ENCODE measurements around the gene MAN2A1. TPM values are rescaled to one million over a fixed set of nuclear protein-coding genes. Genes with fewer than 3 reads are reported as not detected.
A peak's percentile ranks its signal among the peaks of the same experiment; 100 is the strongest.

The MAN2A1 gene
- polyA plus RNA-seq, 3 donors = 17.0 to 23.0 (median 20.1) TPM

GRCh38 chr5:109697339-109697738, 7.6 kb downstream of the MAN2A1 start:
- Histone ChIP-seq H4K20me1 (ENCODE audit: insufficient read depth, low read length) (peaks cover 66% of the 10 kb centered on the region), H3K79me2 (ENCODE audit: insufficient read depth, low read length) (peaks cover 100% of the 10 kb centered on the region), H3K27me3 (ENCODE audit: control insufficient read depth in 2 of 2, insufficient read depth in 2 of 2, low read length in 2 of 2) (no peaks in the 10 kb centered on the region), H3K9me3 (replicated peaks in 1 of 2; ENCODE audit: control insufficient read depth in 1 of 2, insufficient read depth in 1 of 2, low read length in 2 of 2) (no peaks in the 10 kb centered on the region), H2AFZ (ENCODE audit: insufficient read depth, low read depth, low read length, poor library complexity, severe bottlenecking) (no peak overlapping the region), H3K9ac (ENCODE audit: insufficient read depth, low read length, poor library complexity, severe bottlenecking) (no peak overlapping the region), H3K27ac (ENCODE audit: low read depth in 1 of 2, low read length in 2 of 2) (no peak overlapping the region), H3K4me2 (replicated peaks; ENCODE audit: extremely low read depth, low read length, poor library complexity, severe bottlenecking) (no peak overlapping the region), H3K4me3 (replicated peaks in 1 of 3; ENCODE audit: low read depth in 2 of 3, low read length in 3 of 3) (no peak overlapping the region), H3K4me1 (ENCODE audit: control insufficient read depth in 1 of 2, insufficient read depth in 2 of 2, low read length in 2 of 2) (peaks cover 38 to 61% of the 10 kb centered on the region in 2 donors), H3K36me3 (replicated peaks in 1 of 2; ENCODE audit: control insufficient read depth in 1 of 2, insufficient read depth in 2 of 2, low read length in 2 of 2) (peaks cover 0 to 5% of the 10 kb centered on the region in 2 donors)
- H3K9me3 Mint-ChIP-seq = no peaks in the 10 kb centered on the region
- no peak overlapping the region for H3K27ac Mint-ChIP-seq
- no peak overlapping the region for H3K4me3 Mint-ChIP-seq
- H3K27me3 Mint-ChIP-seq (ENCODE audit: low read depth in 3 of 3) = no peaks in the 10 kb centered on the region
- TF ChIP-seq CTCF (IDR thresholded peaks at IDR 0.05) = no peak
- peaks cover 79% of the 10 kb centered on the region for H3K4me1 Mint-ChIP-seq
- WGBS (ENCODE audit: insufficient coverage) = no CpG with 5 or more reads among the region's 1 CpG
- H3K36me3 Mint-ChIP-seq = peaks cover 20 to 21% of the 10 kb centered on the region in 2 donors
- intact Hi-C loops (cut with micrococcal nuclease) = no loop called here
- DNase-seq = no peak

- no peak overlapping the region for H3K4me3 Mint-ChIP-seq
- no peak overlapping the region for H3K9ac ChIP-seq (ENCODE audit: insufficient read depth, low read length, poor library complexity, severe bottlenecking)
- DNase-seq = no peak
- H3K4me3 ChIP-seq (replicated peaks in 1 of 3; ENCODE audit: low read depth in 2 of 3, low read length in 3 of 3) = no peak overlapping the region
- H3K79me2 ChIP-seq (ENCODE audit: insufficient read depth, low read length) = peaks cover 100% of the 10 kb centered on the region
- no peak overlapping the region for H2AFZ ChIP-seq (ENCODE audit: insufficient read depth, low read depth, low read length, poor library complexity, severe bottlenecking)
- peaks cover 18 to 20% of the 10 kb centered on the region in 2 donors for H3K36me3 Mint-ChIP-seq
- H4K20me1 ChIP-seq (ENCODE audit: insufficient read depth, low read length) = peaks cover 69% of the 10 kb centered on the region
- no peaks in the 10 kb centered on the region for H3K27me3 Mint-ChIP-seq (ENCODE audit: low read depth in 3 of 3)
- no peaks in the 10 kb centered on the region for H3K9me3 ChIP-seq (replicated peaks in 1 of 2; ENCODE audit: control insufficient read depth in 1 of 2, insufficient read depth in 1 of 2, low read length in 2 of 2)
- peaks cover 0 to 1% (median 0%) of the 10 kb centered on the region in 7 donors for H3K9me3 Mint-ChIP-seq
- intact Hi-C loops (cut with micrococcal nuclease) = no loop called here
- no peak overlapping the region for H3K27ac ChIP-seq (ENCODE audit: low read depth in 1 of 2, low read length in 2 of 2)
- H3K27me3 ChIP-seq (ENCODE audit: control insufficient read depth in 2 of 2, insufficient read depth in 2 of 2, low read length in 2 of 2) = no peaks in the 10 kb centered on the region
- H3K4me1 ChIP-seq (ENCODE audit: control insufficient read depth in 1 of 2, insufficient read depth in 2 of 2, low read length in 2 of 2) = peaks cover 17 to 28% of the 10 kb centered on the region in 2 donors
- WGBS (ENCODE audit: insufficient coverage) = 0% methylated on average over 1 of the region's 3 CpGs
- H3K27ac Mint-ChIP-seq = peak overlapping the region in 3 of 7 donors; percentile 7 to 40 (median 16)
- H3K36me3 ChIP-seq (replicated peaks in 1 of 2; ENCODE audit: control insufficient read depth in 1 of 2, insufficient read depth in 2 of 2, low read length in 2 of 2) = peaks cover 0 to 5% of the 10 kb centered on the region in 2 donors
- H3K4me2 ChIP-seq (replicated peaks; ENCODE audit: extremely low read depth, low read length, poor library complexity, severe bottlenecking) = no peak overlapping the region
- no peak for TF ChIP-seq CTCF (IDR thresholded peaks at IDR 0.05)
- H3K4me1 Mint-ChIP-seq = peaks cover 51% of the 10 kb centered on the region
These were observed 10.9 kb downstream of the MAN2A1 start for GRCh38 chr5:109700516-109701153.
